Renal cortex interstitium (tissue), 11 donors: ENCODE results near the gene PRTN3. TPM values are rescaled to one million over a fixed set of nuclear protein-coding genes. Genes with fewer than 3 reads are reported as not detected.
"Not testable (repeated sequence)": the region's sequence is repeated elsewhere in the genome, so short reads cannot be mapped to it uniquely, and the experiment has no call there.

Source experiments
- DNase-seq, 11 donors: peaks; one replicate each; pipeline ENCODE4 v3.0.0-alpha.2; 2013; ENCODE audit warnings: low read depth in 9 of 11, low spot score in 4 of 11; ENCODE audit errors: extremely low read depth in 1 of 11
- polyA plus RNA-seq, 3 donors: library from polyadenylated mRNA; unstranded; fragments of 120-200 nt; gene quantifications; one replicate each; pipeline ENCODE4 v1.2.1, GENCODE V29; 2013; ENCODE audit not compliant: insufficient read length in 3 of 3

PRTN3 gene
- polyA plus RNA-seq, 3 donors = 0.81 to 2.4 (median 1.6) TPM

DNA sequence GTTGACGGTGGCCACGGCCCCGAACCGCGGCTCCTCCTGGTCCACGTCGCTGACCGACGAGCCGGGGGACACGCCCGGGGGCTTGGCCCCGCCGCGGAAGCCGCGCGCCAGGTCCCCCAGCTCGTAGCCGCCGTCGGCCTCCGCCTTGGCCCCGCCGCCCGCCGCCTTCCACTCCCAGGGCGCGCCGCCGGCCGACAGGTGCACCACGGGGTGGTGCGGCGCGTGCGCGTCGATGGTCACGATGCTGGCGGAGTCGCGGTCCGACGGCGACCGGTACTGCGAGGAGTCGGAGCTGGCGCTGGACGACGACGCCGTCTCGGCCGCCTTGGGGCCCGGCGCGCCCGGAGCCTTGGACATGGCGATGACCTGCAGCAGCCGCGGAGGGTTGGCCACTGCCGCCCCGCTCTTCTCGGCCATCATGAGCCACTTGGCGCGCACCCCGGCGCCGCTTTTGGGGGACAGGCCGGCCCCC, 28.0 kb upstream of the PRTN3 start:
- DNase-seq = no peak

- no peak for DNase-seq
These were observed 27.3 kb upstream of the PRTN3 start for GRCh38 chr19:813219-814151.

DNA sequence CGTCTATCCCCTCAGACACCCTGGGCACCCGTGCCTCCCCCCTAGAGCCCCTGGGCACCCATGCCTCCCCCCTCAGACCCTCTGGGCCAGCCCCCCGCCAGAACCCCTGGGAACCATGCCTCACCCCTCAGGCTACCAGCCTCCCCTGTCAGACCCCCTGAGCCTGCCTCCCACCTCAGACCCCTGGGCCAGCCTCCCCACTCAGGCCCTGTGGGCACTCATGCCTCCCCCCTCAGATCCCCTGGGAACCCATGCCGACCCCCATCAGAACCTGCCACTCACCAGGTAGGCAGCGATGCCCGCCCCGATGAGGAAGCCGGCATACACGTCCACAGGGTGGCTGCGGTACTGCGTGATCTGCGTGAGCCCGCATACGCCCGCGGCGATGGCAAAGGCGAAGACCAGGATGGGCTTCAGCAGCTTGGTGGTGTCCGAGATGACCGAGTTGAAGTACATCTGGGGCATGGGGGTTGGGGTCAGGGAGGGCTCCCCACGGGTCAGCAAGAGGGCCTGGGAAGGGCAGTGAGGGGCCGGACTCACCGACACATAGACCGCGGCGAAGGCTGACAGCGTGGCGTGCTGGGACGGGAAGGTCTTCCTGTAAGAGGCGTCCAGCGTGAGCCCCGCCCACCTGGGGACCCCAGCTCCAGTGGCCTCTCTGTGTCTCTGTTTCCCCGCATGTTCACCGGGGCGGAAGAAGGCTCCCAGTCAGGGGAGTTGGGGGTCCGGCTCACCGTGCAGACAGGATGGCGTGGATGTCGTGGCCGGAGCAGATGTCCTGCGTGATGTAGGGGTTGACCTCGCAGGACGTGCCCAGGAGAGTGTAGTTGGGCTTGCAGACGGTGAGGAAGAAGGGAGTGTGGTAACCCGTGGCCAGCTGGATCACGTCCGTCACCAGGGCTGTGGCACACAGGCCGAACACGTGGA, 26.4 kb upstream of the PRTN3 start:
- no peak for DNase-seq

DNA sequence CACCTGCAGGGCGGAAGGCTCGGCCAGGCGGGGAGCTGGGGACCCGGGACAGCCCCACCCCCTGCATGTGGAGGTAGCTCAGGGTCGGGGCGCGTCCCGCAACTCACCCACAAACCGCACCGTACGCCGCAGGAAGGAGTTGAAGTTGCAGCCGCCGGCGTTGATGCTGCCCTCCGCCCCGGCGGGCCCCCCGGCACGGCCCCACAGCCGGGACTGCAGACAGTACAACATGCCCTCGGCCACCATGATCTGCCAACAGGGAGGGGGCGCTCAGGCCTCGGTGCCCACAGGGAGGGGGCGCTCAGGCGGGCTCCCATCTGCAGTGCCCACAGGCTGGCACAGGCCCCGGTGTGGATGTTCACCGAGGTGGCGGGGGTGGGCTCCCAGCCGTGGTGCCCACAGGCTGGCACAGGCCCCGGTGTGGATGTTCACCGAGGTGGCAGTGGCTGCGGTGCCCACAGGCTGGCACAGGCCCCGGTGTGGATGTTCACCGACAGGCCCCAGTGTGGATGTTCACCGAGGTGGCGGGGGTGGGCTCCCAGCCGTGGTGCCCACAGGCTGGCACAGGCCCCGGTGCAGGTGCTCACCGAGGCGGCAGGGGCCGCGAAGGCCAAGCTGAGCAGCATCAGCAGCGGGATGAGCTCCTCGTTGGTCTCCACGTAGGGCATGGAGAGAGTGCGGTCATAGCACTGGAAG, 25.6 kb upstream of the PRTN3 start:
- DNase-seq = no peak

GRCh38 chr19:815775-816499, 24.9 kb upstream of the PRTN3 start:
- no peak for DNase-seq

GRCh38 chr19:816500-816857, 24.3 kb upstream of the PRTN3 start:
- DNase-seq = no peak

DNA sequence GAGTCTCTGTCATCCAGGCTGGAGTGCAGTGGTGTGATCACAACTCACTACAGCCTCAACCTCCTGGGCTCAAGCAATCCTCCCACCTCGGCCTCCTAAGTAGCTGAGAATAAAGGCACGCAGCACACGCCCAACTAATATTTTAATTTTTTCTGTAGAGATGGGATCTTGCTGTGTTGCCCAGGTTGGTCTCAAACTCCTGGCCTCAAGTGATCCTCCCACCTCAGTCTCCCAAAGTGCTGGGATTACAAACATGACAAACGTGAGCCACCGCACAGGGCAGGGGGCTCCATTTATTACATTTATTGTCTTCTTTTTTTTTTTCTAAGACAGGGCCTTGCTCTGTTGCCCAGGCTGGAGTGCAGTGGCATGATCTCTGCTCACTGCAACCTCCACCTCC, 20.6 kb upstream of the PRTN3 start:
- DNase-seq = not testable (repeated sequence)

GRCh38 chr19:821231-821824, 19.5 kb upstream of the PRTN3 start:
- no peak for DNase-seq

- DNase-seq = no peak
These were observed 18.8 kb upstream of the PRTN3 start, which contains the start of gene PLPPR3 for GRCh38 chr19:821825-822503. Gene PLPPR3 (minus strand): TSS chr19:821955. CDS start chr19:821559, 396 bp downstream.

DNA sequence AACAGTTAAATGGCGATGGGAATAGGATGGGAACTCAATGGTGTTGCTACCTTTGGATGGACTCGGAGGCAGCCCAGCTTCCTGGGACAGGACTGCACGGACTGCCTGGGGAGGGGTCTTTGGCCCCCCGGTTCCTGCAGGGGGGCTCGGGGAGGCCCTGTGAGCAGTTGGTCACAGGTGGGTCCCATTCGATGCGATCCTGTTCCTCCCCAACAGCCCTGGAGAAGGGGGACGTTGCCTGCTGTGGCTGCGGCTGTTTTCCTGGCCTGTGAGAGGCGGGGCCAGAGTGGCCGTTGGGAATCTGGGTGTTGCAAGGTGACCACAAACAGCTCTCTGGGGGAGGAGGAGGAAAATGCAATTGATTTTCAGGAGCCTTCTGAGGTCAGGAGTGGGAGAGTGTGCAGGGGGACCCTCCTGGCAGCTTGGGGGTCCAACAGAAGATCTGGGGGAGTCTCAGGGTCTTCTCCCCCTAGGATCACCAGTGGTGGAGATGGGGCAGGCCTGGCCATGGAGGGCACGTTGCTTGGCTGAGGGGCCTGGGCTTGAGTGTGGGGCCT, 17.2 kb upstream of the PRTN3 start:
- no peak for DNase-seq

- no peak for DNase-seq
These were observed 15.9 kb upstream of the PRTN3 start for GRCh38 chr19:824885-825284.

DNA sequence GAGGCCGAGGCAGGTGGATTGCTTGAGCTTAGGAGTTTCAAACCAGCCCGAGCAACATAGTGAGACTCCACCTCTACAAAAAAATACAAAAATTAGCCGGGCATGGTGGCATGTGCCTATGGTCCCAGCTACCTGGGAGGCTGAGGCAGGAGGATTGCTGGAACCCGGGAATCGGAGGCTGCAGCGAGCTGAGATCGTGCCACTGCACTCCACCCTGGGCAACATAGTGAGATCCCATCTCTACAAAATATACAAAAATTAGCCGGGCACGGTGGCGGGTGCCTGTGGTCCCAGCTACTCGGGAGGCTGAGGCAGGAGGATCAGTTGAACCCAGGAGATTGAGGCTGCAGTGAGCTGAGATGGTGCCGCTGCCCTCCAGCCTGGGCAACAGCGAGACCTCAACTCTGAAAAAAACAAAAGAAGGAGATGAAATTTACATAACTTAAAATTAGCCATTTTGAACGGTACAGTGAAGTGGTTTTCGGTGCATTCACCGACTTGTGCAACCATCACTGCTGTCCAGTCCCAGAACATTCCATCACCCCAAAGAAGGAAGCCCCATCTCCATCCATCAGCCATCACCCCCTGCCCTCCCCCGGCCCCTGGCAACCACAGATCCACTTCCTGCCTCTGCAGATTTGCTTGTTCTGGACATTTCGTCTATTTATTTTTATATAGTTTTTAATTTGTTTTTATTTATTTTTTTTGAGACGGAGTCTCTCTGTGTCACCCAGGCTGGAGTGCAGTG, 14.7 kb upstream of the PRTN3 start:
- DNase-seq = no peak

- DNase-seq = no peak
These were observed 13.5 kb upstream of the PRTN3 start for GRCh38 chr19:827314-827709.

- no peak for DNase-seq
These were observed 13.0 kb upstream of the PRTN3 start, which contains the start of gene AZU1 for GRCh38 chr19:827710-828321. Gene AZU1 (plus strand): TSS chr19:827837. CDS start chr19:827847, 10 bp downstream.

DNA sequence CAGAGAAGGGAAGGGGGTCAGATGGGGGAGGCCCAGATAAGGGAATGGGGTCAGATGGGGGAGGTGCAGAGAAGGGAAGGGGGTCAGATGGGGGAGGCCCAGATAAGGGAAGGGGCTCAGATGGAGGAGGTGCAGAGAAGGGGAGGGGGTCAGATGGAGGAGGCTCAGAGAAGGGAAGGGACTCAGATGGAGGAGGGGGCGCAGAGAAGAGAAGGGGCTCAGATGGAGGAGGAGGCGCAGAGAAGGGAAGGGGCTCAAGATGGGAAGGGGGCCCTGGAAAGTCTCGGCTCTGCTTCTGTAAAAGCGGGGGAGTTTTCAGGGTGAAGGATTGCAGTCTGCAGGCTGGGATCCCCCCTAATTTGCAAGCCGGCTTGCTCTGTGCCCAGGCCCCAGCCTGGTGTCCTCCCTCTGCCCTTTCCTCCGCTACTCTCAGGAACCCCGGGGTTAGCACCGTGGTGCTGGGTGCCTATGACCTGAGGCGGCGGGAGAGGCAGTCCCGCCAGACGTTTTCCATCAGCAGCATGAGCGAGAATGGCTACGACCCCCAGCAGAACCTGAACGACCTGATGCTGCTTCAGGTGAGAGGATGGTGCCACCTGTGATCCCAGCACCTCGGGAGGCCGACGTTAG, 11.6 kb upstream of the PRTN3 start:
- DNase-seq = no peak
